ENCODE results near the gene TMEM135.
"Not testable (repeated sequence)": the region's sequence is repeated elsewhere in the genome, so short reads cannot be mapped to it uniquely, and the experiment has no call there.

Gene TMEM135

DNA sequence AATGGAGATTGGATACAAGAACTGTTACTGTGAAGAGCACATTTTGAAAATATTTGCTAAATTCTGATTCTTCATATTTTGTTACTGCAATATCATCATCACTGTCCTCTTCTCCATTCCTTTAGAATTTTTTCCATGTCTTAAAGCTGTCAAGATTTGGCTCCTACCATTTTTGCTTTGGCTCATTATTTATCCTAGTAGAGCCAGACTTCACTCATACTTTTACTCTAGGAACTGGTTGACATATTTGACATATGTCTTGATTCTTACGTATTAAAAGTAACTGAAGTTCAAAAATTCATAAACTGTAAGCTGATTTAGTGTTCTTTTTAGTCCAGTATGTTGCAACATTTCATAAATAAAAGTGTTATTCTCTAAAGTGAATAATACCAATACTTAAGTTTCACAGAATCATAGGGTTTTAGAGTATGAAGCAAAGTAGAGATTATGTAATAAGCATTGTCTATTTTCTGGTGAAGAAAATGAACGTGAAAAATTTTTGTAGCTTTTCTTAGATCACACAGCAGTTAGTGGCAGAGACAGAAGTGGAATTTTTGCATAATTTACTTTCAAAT, 225.6 kb downstream of the TMEM135 start:
- no peaks in the 10 kb centered on the region for H3K36me3 ChIP-seq (ENCODE audit: control insufficient read depth in 1 of 2, insufficient read depth in 2 of 2, low read length in 2 of 2)
- H3K27ac ChIP-seq (ENCODE audit: low read depth, low read length) = no peak overlapping the region
- no peaks in the 10 kb centered on the region for H3K4me1 ChIP-seq (ENCODE audit: control insufficient read depth in 1 of 2, insufficient read depth in 2 of 2, low read length in 2 of 2)
- H3K9me3 ChIP-seq (ENCODE audit: control insufficient read depth in 1 of 2, low read length in 2 of 2) = no peaks in the 10 kb centered on the region
- no peaks in the 10 kb centered on the region for H3K27me3 ChIP-seq (ENCODE audit: control insufficient read depth in 1 of 2, insufficient read depth in 2 of 2, low read length in 2 of 2)
- no peak overlapping the region for H3K4me3 ChIP-seq (ENCODE audit: low read depth in 1 of 2, low read length in 2 of 2)
- H3K9ac ChIP-seq (ENCODE audit: low read depth in 1 of 2, low read length in 2 of 2) = no peak overlapping the region

DNA sequence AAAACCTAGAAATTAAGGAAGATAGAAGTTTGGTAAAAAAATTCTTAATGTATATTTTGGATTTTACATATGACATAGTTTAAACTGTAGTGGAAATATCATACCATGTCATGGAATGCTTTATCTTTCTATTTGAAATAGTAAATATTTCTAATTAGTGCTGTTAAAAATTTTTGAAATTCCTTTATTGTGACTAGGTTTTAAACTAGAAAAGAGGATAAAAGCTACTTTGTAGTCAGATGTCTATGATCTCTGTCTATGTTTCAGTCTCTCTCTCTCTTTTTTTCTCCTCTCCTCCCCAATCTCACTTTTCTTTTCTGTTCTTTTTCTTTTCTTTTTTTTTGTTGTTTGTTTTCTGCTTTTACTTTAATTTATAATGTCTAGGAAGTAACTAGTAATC, 226.2 kb downstream of the TMEM135 start:
- Histone ChIP-seq H3K4me1 (ENCODE audit: control insufficient read depth in 1 of 2, insufficient read depth in 2 of 2, low read length in 2 of 2) (no peaks in the 10 kb centered on the region), H3K36me3 (ENCODE audit: control insufficient read depth in 1 of 2, insufficient read depth in 2 of 2, low read length in 2 of 2) (no peaks in the 10 kb centered on the region), H3K27ac (ENCODE audit: low read depth, low read length) (no peak overlapping the region), H3K9ac (ENCODE audit: low read depth in 1 of 2, low read length in 2 of 2) (no peak overlapping the region), H3K4me3 (ENCODE audit: low read depth in 1 of 2, low read length in 2 of 2) (no peak overlapping the region), H3K9me3 (ENCODE audit: control insufficient read depth in 1 of 2, low read length in 2 of 2) (no peaks in the 10 kb centered on the region), H3K27me3 (ENCODE audit: control insufficient read depth in 1 of 2, insufficient read depth in 2 of 2, low read length in 2 of 2) (no peaks in the 10 kb centered on the region)

DNA sequence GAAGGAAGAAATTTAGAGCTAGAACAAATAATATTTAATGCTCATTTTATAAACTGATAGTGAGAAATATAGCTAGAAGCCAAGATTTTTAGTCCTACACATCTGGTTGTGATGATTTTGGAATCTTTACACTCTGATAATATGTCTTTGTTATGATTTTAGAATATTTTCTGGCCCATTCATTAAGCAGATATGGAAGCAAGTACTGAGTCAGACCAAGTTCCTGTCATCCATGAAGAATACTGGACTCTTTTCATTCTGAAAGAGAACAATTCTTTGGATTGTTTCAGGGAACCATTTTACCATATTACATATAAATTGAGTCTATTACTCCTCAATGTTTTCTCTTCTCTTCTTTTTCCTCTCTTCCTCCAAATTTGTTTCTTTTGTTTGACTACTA, 227.4 kb downstream of the TMEM135 start:
- Histone ChIP-seq H3K4me1 (ENCODE audit: control insufficient read depth in 1 of 2, insufficient read depth in 2 of 2, low read length in 2 of 2) (no peaks in the 10 kb centered on the region), H3K9ac (ENCODE audit: low read depth in 1 of 2, low read length in 2 of 2) (no peak overlapping the region), H3K27me3 (ENCODE audit: control insufficient read depth in 1 of 2, insufficient read depth in 2 of 2, low read length in 2 of 2) (no peaks in the 10 kb centered on the region), H3K27ac (ENCODE audit: low read depth, low read length) (no peak overlapping the region), H3K36me3 (ENCODE audit: control insufficient read depth in 1 of 2, insufficient read depth in 2 of 2, low read length in 2 of 2) (no peaks in the 10 kb centered on the region), H3K9me3 (ENCODE audit: control insufficient read depth in 1 of 2, low read length in 2 of 2) (no peaks in the 10 kb centered on the region), H3K4me3 (ENCODE audit: low read depth in 1 of 2, low read length in 2 of 2) (no peak overlapping the region)

DNA sequence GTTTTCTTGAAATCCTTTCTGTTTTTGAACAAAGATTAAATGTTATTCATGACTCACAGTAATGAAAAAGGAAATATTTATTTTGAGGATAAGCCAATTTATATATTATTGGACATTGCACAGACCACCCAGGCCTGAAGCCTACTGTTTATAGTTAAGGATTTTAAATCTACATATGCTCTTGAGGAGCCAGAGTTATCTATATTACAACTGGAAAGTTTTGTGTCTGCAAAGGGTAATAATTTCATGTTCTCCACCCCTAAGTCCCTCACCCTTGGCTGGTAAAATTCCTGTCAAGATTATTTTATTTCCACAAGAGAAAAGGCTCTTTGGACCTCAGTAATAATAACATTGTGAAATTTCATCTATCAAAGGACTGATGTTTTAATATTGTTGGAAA, 228.2 kb downstream of the TMEM135 start:
- Histone ChIP-seq H3K4me1 (ENCODE audit: control insufficient read depth in 1 of 2, insufficient read depth in 2 of 2, low read length in 2 of 2) (no peaks in the 10 kb centered on the region), H3K27ac (ENCODE audit: low read depth, low read length) (no peak overlapping the region), H3K36me3 (ENCODE audit: control insufficient read depth in 1 of 2, insufficient read depth in 2 of 2, low read length in 2 of 2) (no peaks in the 10 kb centered on the region), H3K27me3 (ENCODE audit: control insufficient read depth in 1 of 2, insufficient read depth in 2 of 2, low read length in 2 of 2) (no peaks in the 10 kb centered on the region), H3K9ac (ENCODE audit: low read depth in 1 of 2, low read length in 2 of 2) (no peak overlapping the region), H3K4me3 (ENCODE audit: low read depth in 1 of 2, low read length in 2 of 2) (no peak overlapping the region), H3K9me3 (ENCODE audit: control insufficient read depth in 1 of 2, low read length in 2 of 2) (no peaks in the 10 kb centered on the region)

DNA sequence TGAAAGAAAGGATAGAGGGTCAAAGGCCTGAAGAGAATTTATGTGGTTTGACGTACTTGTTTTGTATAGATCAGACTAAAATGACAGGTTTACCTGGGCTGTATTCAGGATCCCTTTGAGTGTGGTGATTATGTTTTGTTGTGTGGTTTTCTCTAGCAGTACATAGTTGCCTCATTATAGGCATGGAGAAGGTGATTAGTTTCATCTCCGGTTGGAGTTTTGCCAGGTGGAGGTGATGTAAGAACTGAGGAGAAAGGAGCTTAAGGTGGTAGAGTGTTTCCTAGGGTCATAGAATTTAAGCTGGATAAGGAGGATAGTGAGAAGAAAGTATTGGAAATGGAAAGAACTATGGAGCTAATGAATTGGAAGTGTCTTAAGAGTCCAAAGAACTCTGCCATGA, 229.0 kb downstream of the TMEM135 start:
- H3K27me3 ChIP-seq (ENCODE audit: control insufficient read depth in 1 of 2, insufficient read depth in 2 of 2, low read length in 2 of 2) = no peaks in the 10 kb centered on the region
- H3K9ac ChIP-seq (ENCODE audit: low read depth in 1 of 2, low read length in 2 of 2) = no peak overlapping the region
- H3K4me3 ChIP-seq (ENCODE audit: low read depth in 1 of 2, low read length in 2 of 2) = no peak overlapping the region
- H3K4me1 ChIP-seq (ENCODE audit: control insufficient read depth in 1 of 2, insufficient read depth in 2 of 2, low read length in 2 of 2) = no peaks in the 10 kb centered on the region
- H3K9me3 ChIP-seq (ENCODE audit: control insufficient read depth in 1 of 2, low read length in 2 of 2) = no peaks in the 10 kb centered on the region
- H3K36me3 ChIP-seq (ENCODE audit: control insufficient read depth in 1 of 2, insufficient read depth in 2 of 2, low read length in 2 of 2) = no peaks in the 10 kb centered on the region
- H3K27ac ChIP-seq (ENCODE audit: low read depth, low read length) = no peak overlapping the region

DNA sequence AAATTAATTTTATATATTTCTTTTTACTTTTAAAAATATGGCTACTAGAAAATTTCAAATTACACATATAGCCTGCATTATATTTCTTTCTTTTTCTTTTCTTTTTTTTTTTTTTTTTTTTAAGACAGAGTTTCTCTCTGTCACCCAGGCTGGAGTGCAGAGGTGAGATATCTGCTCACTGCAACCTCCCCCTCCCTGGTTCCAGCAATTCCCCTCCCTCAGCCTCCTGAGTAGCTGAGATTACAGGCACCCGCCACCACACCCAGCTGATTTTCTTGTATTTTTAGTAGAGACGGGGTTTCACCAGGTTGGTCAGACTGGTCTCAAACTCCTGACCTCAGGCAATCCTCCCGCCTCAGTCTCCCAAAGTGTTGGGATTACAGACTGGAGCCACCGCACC, 234.2 kb downstream of the TMEM135 start:
- H3K36me3 ChIP-seq (ENCODE audit: control insufficient read depth in 1 of 2, insufficient read depth in 2 of 2, low read length in 2 of 2); H3K9ac ChIP-seq (ENCODE audit: low read depth in 1 of 2, low read length in 2 of 2); H3K4me3 ChIP-seq (ENCODE audit: low read depth in 1 of 2, low read length in 2 of 2); H3K4me1 ChIP-seq (ENCODE audit: control insufficient read depth in 1 of 2, insufficient read depth in 2 of 2, low read length in 2 of 2); H3K27ac ChIP-seq (ENCODE audit: low read depth, low read length); H3K27me3 ChIP-seq (ENCODE audit: control insufficient read depth in 1 of 2, insufficient read depth in 2 of 2, low read length in 2 of 2); H3K9me3 ChIP-seq (ENCODE audit: control insufficient read depth in 1 of 2, low read length in 2 of 2): not testable (repeated sequence)

DNA sequence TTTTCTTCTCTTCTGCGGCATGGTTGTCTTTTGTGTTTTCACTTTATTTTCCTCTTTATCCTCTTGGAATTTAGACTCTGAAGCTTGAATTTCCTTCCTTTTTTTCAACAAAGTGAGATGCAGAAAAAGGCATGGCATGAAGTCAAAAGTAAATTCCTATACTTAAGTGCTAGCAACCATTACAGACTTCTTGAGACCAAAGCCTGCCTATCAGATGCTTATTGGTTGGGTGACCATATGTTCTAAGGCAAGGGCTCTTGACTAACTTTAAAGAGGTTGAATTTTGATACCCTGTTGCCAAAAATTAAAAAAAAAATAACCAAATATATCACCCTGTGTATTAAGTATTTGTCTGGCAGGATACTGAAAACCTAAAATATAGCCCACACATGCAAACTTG, 237.4 kb downstream of the TMEM135 start:
- H3K9ac ChIP-seq (ENCODE audit: low read depth in 1 of 2, low read length in 2 of 2) = no peak overlapping the region
- no peak overlapping the region for H3K27ac ChIP-seq (ENCODE audit: low read depth, low read length)
- H3K4me1 ChIP-seq (ENCODE audit: control insufficient read depth in 1 of 2, insufficient read depth in 2 of 2, low read length in 2 of 2) = no peaks in the 10 kb centered on the region
- no peaks in the 10 kb centered on the region for H3K36me3 ChIP-seq (ENCODE audit: control insufficient read depth in 1 of 2, insufficient read depth in 2 of 2, low read length in 2 of 2)
- no peak overlapping the region for H3K4me3 ChIP-seq (ENCODE audit: low read depth in 1 of 2, low read length in 2 of 2)
- H3K27me3 ChIP-seq (ENCODE audit: control insufficient read depth in 1 of 2, insufficient read depth in 2 of 2, low read length in 2 of 2) = no peaks in the 10 kb centered on the region
- no peaks in the 10 kb centered on the region for H3K9me3 ChIP-seq (ENCODE audit: control insufficient read depth in 1 of 2, low read length in 2 of 2)

DNA sequence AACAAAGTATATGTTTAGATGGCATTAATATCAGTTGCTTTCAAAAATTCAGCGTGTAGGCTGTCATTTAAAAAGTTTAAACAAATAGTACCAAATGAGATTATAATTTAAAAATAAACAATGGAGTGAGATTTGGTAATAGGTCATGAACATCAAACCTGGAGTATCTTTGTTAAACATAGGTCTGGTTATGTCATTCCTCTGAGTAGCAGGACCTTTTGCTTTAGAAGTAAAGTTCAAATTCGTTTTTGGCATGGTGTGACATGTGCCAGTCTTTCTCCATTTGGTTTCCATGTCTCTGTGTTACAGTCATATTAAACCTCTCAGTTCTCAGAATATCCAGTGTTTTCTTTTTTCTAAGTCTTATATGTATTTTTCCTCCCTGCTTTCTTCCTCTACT, 242.4 kb downstream of the TMEM135 start:
- Histone ChIP-seq H3K9me3 (ENCODE audit: control insufficient read depth in 1 of 2, low read length in 2 of 2) (no peaks in the 10 kb centered on the region), H3K4me1 (ENCODE audit: control insufficient read depth in 1 of 2, insufficient read depth in 2 of 2, low read length in 2 of 2) (no peaks in the 10 kb centered on the region), H3K9ac (ENCODE audit: low read depth in 1 of 2, low read length in 2 of 2) (no peak overlapping the region), H3K27me3 (ENCODE audit: control insufficient read depth in 1 of 2, insufficient read depth in 2 of 2, low read length in 2 of 2) (no peaks in the 10 kb centered on the region), H3K4me3 (ENCODE audit: low read depth in 1 of 2, low read length in 2 of 2) (no peak overlapping the region), H3K36me3 (ENCODE audit: control insufficient read depth in 1 of 2, insufficient read depth in 2 of 2, low read length in 2 of 2) (no peaks in the 10 kb centered on the region), H3K27ac (ENCODE audit: low read depth, low read length) (no peak overlapping the region)

DNA sequence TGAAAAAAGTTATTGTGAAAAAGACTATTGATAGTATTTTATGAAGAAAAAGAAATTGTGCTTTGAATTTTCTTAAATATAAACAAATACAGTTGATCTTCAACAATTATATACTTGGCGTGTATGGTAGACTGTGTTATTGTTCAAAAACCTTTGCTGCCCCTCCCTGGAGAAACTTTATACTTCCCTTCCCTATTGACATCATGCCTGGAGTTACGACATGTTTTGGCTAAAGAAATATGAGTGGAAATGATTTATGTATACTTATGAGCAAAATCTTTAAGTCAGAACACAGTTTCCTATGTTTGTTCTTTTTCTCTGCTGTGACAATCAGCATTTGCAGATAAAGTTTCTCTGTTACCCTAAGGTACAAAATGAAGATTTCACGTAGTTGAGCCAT, 243.8 kb downstream of the TMEM135 start:
- Histone ChIP-seq H3K36me3 (ENCODE audit: control insufficient read depth in 1 of 2, insufficient read depth in 2 of 2, low read length in 2 of 2) (no peaks in the 10 kb centered on the region), H3K4me3 (ENCODE audit: low read depth in 1 of 2, low read length in 2 of 2) (no peak overlapping the region), H3K9ac (ENCODE audit: low read depth in 1 of 2, low read length in 2 of 2) (no peak overlapping the region), H3K27me3 (ENCODE audit: control insufficient read depth in 1 of 2, insufficient read depth in 2 of 2, low read length in 2 of 2) (no peaks in the 10 kb centered on the region), H3K9me3 (ENCODE audit: control insufficient read depth in 1 of 2, low read length in 2 of 2) (no peaks in the 10 kb centered on the region), H3K4me1 (ENCODE audit: control insufficient read depth in 1 of 2, insufficient read depth in 2 of 2, low read length in 2 of 2) (no peaks in the 10 kb centered on the region), H3K27ac (ENCODE audit: low read depth, low read length) (no peak overlapping the region)

DNA sequence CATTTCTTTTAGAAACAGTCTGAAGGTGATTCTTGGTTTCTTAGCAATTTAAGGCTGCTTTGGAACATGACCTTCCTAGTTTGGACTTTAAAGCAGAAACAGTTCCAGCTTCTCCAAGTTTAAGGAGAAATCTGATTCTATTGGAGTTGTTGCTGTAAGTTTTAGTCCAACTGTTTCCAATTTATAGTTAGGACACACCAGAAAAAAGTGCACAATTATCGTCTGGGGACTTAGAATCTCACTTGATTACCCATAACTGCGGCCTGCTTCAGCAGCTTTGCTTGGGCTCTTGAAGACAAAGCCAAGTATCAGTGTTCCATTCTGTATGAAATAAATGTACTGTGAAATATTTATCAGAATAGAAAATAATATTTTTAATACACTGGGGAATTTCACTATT, 246.6 kb downstream of the TMEM135 start:
- Histone ChIP-seq H3K27ac (ENCODE audit: low read depth, low read length) (no peak overlapping the region), H3K4me1 (ENCODE audit: control insufficient read depth in 1 of 2, insufficient read depth in 2 of 2, low read length in 2 of 2) (no peaks in the 10 kb centered on the region), H3K36me3 (ENCODE audit: control insufficient read depth in 1 of 2, insufficient read depth in 2 of 2, low read length in 2 of 2) (no peaks in the 10 kb centered on the region), H3K9me3 (ENCODE audit: control insufficient read depth in 1 of 2, low read length in 2 of 2) (no peaks in the 10 kb centered on the region), H3K27me3 (ENCODE audit: control insufficient read depth in 1 of 2, insufficient read depth in 2 of 2, low read length in 2 of 2) (no peaks in the 10 kb centered on the region), H3K4me3 (ENCODE audit: low read depth in 1 of 2, low read length in 2 of 2) (no peak overlapping the region), H3K9ac (ENCODE audit: low read depth in 1 of 2, low read length in 2 of 2) (no peak overlapping the region)

DNA sequence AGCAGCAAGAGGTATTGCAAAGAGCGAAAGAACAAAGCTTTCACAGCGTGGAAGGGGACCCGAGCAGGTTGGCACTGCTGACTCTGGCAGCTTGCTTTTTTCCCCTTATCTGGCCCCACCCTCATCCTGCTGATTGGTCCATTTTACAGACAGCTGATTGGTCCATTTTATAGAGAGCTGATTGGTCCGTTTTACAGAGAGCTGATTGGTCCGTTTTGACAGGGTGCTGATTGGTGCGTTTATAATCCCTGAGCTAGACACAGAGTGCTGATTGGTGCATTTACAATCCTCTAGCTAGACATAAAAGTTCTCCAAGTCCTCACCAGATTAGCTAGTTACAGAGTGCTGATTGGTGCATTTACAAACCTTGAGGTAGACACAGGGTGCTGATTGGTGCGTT, 247.9 kb downstream of the TMEM135 start:
- not testable (repeated sequence) for H3K27me3 ChIP-seq (ENCODE audit: control insufficient read depth in 1 of 2, insufficient read depth in 2 of 2, low read length in 2 of 2); H3K27ac ChIP-seq (ENCODE audit: low read depth, low read length); H3K9ac ChIP-seq (ENCODE audit: low read depth in 1 of 2, low read length in 2 of 2)

More for the DNA sequence above, 247.9 kb downstream of the TMEM135 start:
- not testable (repeated sequence) for H3K4me1 ChIP-seq (ENCODE audit: control insufficient read depth in 1 of 2, insufficient read depth in 2 of 2, low read length in 2 of 2); H3K9me3 ChIP-seq (ENCODE audit: control insufficient read depth in 1 of 2, low read length in 2 of 2); H3K4me3 ChIP-seq (ENCODE audit: low read depth in 1 of 2, low read length in 2 of 2); H3K36me3 ChIP-seq (ENCODE audit: control insufficient read depth in 1 of 2, insufficient read depth in 2 of 2, low read length in 2 of 2)

Measured in duodenal mucosa (tissue), 2 donors.